T-cell (primary cell): Measurements from ENCODE around the gene PLXND1. TPM values are rescaled to one million over a fixed set of nuclear protein-coding genes. Genes with fewer than 3 reads are reported as not detected.
"Not testable (repeated sequence)": the region's sequence is repeated elsewhere in the genome, so short reads cannot be mapped to it uniquely, and the experiment has no call there.

Experiments used
- ATAC-seq, 4 experiments: fragments of 200-7000 bp in 3 of 4; fragments of 150-1000 bp in 1 of 4; cut with Tn5 transposase; replicated peaks in 1 of 4; 1 replicate in 3 of 4; 2 replicates in 1 of 4; pipeline ENCODE4 v1.10.0; 2021; ENCODE audit warnings: moderate library complexity in 3 of 4, mild to moderate bottlenecking in 2 of 4, moderate number of reproducible peaks in 1 of 4
- CTCF ChIA-PET, 2 donors: fragments of 300-600 bp; sonication (Branson Sonifier 250); formaldehyde crosslinking; loops; one replicate each; lab custom pipeline; 2022; ENCODE audit warnings: antibody characterized with exemption in 2 of 2; lab: Charles Lee
- POLR2A ChIA-PET, 2 donors: fragments of 300-600 bp; sonication (Branson Sonifier 250); formaldehyde crosslinking; loops; one replicate each; lab custom pipeline; 2022; ENCODE audit warnings: antibody characterized with exemption in 2 of 2; lab: Charles Lee
- DNase-seq, 35 experiments: peaks; one replicate each; pipeline versions ENCODE4 v3.0.0 to v3.0.0-alpha.2; 2013 to 2023
- H3K27ac ChIP-seq: one replicate; pipeline ENCODE4 v1.5.1; 2013; ENCODE audit warnings: low read length
- H3K27me3 ChIP-seq, 2 experiments: replicated peaks in 1 of 2; 1 replicate in 1 of 2; 2 replicates in 1 of 2; pipeline versions ENCODE4 v1.6.1 to v1.7.0; 2013; ENCODE audit warnings: low read length in 1 of 2, mixed read lengths in 1 of 2; ENCODE audit not compliant: control insufficient read depth in 2 of 2, insufficient read depth in 2 of 2; ENCODE audit errors: extremely low read depth in 1 of 2
- H3K36me3 ChIP-seq, 2 donors: 1 replicate in 1 of 2; 2 replicates in 1 of 2; pipeline versions ENCODE4 v1.6.1 to v1.7.0; 2013; ENCODE audit warnings: low read length in 1 of 2; ENCODE audit not compliant: control insufficient read depth in 2 of 2, insufficient read depth in 1 of 2; ENCODE audit errors: extremely low read depth in 1 of 2
- H3K4me1 ChIP-seq, 2 experiments: 1 replicate in 1 of 2; 2 replicates in 1 of 2; pipeline versions ENCODE4 v1.6.1 to v1.7.0; 2013; ENCODE audit warnings: low read length in 2 of 2, mixed read lengths in 1 of 2; ENCODE audit not compliant: insufficient read depth in 2 of 2, control insufficient read depth in 1 of 2; ENCODE audit errors: extremely low read depth in 1 of 2
- H3K4me3 ChIP-seq, 2 donors: 1 replicate in 1 of 2; 2 replicates in 1 of 2; pipeline versions ENCODE4 v1.5.1 to v1.7.0; 2013; ENCODE audit warnings: mild to moderate bottlenecking in 2 of 2, low read length in 1 of 2, moderate library complexity in 1 of 2; ENCODE audit not compliant: control insufficient read depth in 1 of 2; ENCODE audit errors: extremely low read depth in 1 of 2
- H3K9me3 ChIP-seq: 2 replicates; pipeline ENCODE4 v1.7.0; 2013
- H3K27ac Mint-ChIP-seq, 2 donors: one replicate each; pipeline ENCODE4 v1.8.0; 2020 to 2021; ENCODE audit warnings: mild to moderate bottlenecking in 2 of 2, mixed read lengths in 2 of 2
- H3K27me3 Mint-ChIP-seq, 2 donors: one replicate each; pipeline ENCODE4 v1.8.0; 2021 to 2022; ENCODE audit warnings: mixed read lengths in 2 of 2
- H3K36me3 Mint-ChIP-seq: one replicate; pipeline ENCODE4 v1.8.0; 2021; ENCODE audit warnings: mixed read lengths
- H3K4me1 Mint-ChIP-seq, 3 donors: one replicate each; pipeline ENCODE4 v1.8.0; 2020 to 2022; ENCODE audit warnings: mixed read lengths in 3 of 3, mild to moderate bottlenecking in 1 of 3
- H3K4me3 Mint-ChIP-seq, 3 donors: one replicate each; pipeline ENCODE4 v1.8.0; 2020 to 2022; ENCODE audit warnings: mild to moderate bottlenecking in 3 of 3, mixed read lengths in 3 of 3, moderate library complexity in 3 of 3
- H3K9me3 Mint-ChIP-seq, 3 donors: one replicate each; pipeline ENCODE4 v1.8.0; 2020 to 2022; ENCODE audit warnings: mixed read lengths in 3 of 3
- WGBS: methylation state at CpG from one replicate; pipeline ENCODE4 v1.1.5; 2013; ENCODE audit warnings: missing lambda C conversion rate; ENCODE audit not compliant: insufficient coverage; 5-methylcytosine and 5-hydroxymethylcytosine counted together
- total RNA-seq, 35 experiments: library from RNA in 6 of 35; stranded (reverse) in 6 of 35; fragments of 120-200 nt in 1 of 35; gene quantifications; one replicate each; pipeline versions ENCODE4 v1.2.1 to v1.2.4 and lab custom pipeline; 2013 to 2026

Gene PLXND1
- total RNA-seq, 5 donors from 2014 or later (not counting 1 experiment from before 2014, with no cell fraction given): 13.6 to 53.3 (median 44.9) TPM

DNA sequence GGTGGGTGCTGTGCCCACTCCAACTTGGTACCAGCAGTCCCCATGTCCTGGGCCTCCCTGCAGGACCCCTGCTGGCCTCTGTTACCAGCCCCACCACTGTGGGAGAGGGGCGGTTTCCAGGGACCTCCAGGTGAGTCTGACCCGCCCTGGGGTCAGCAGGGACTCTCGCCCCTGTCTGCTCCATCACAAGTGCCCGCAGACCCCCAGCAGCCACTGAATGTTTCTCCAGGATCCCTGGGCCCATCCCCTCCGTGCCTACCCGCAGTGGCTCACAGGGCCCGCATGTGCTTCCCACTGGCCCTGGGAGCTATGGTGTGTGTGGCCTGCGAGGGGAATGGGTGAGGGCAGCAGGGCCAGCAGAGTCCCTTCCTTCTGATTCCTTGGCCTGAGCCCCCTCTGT is 87.9 kb downstream of the PLXND1 start:
- CTCF ChIA-PET: no interaction called here
- no peaks in the 10 kb centered on the region for H3K36me3 ChIP-seq
- H3K9me3 ChIP-seq: no peaks in the 10 kb centered on the region
- POLR2A ChIA-PET: no interaction called here
- no peak overlapping the region for H3K27ac ChIP-seq
- Mint-ChIP-seq H3K36me3 (peaks cover 19% of the 10 kb centered on the region), H3K4me3 (no peak overlapping the region), H3K4me1 (no peaks in the 10 kb centered on the region), H3K9me3 (no peaks in the 10 kb centered on the region), H3K27ac (no peak overlapping the region), H3K27me3 (no peaks in the 10 kb centered on the region)
- no peaks in the 10 kb centered on the region for H3K4me1 ChIP-seq
- H3K4me3 ChIP-seq: no peak overlapping the region
- no peaks in the 10 kb centered on the region for H3K27me3 ChIP-seq
- DNase-seq (no peak), ATAC-seq (no peak)
- 94% methylated on average over 5 of the region's 8 CpGs for WGBS

GRCh38 chr3:129518038-129518561 is 88.4 kb downstream of the PLXND1 start:
- H3K27ac Mint-ChIP-seq: no peak overlapping the region

DNA sequence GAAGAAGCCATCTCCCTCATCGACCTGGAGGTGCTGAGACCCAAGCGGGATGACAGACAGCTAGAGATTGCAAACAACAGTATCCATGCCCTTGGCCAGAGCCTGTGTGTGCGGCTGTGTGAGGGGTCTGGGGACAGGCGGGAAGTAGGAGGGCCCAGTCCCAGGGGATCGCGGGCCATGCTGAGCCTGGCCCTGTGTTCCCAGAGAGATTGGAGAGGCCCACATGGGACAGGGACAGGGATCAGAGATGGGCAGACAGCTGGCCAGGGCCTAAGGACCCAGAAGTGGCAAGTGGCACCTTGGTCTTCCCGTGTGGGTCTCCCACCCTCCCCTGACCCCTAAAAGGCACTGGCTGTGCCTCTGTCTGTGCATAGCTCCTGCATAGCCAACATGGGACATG is 89.0 kb downstream of the PLXND1 start:
- Histone ChIP-seq H3K4me1 (no peaks in the 10 kb centered on the region), H3K9me3 (no peaks in the 10 kb centered on the region), H3K4me3 (no peak overlapping the region), H3K27me3 (no peaks in the 10 kb centered on the region), H3K36me3 (no peaks in the 10 kb centered on the region), H3K27ac (no peak overlapping the region)
- POLR2A ChIA-PET: no interaction called here
- Mint-ChIP-seq H3K36me3 (peaks cover 19% of the 10 kb centered on the region), H3K27me3 (no peaks in the 10 kb centered on the region), H3K27ac (no peak overlapping the region), H3K4me1 (no peaks in the 10 kb centered on the region), H3K9me3 (no peaks in the 10 kb centered on the region), H3K4me3 (no peak overlapping the region)
- DNase-seq (no peak), ATAC-seq (no peak)
- 95% methylated on average over 5 of the region's 7 CpGs for WGBS
- CTCF ChIA-PET: no interaction called here

More at GRCh38 chr3:129518038-129518561, 88.4 kb downstream of the PLXND1 start:
- 91% methylated on average over 7 of the region's 8 CpGs for WGBS
- POLR2A ChIA-PET: no interaction called here
- Mint-ChIP-seq H3K4me3 (no peak overlapping the region), H3K9me3 (no peaks in the 10 kb centered on the region), H3K4me1 (no peaks in the 10 kb centered on the region), H3K36me3 (peaks cover 19% of the 10 kb centered on the region), H3K27me3 (no peaks in the 10 kb centered on the region)
- ATAC-seq (no peak), DNase-seq (no peak)
- CTCF ChIA-PET: no interaction called here
- no peaks in the 10 kb centered on the region for H3K4me1 ChIP-seq
- H3K27me3 ChIP-seq: no peaks in the 10 kb centered on the region
- no peaks in the 10 kb centered on the region for H3K9me3 ChIP-seq
- no peak overlapping the region for H3K27ac ChIP-seq
- H3K36me3 ChIP-seq: no peaks in the 10 kb centered on the region
- H3K4me3 ChIP-seq: no peak overlapping the region

GRCh38 chr3:129515821-129516432 is 90.5 kb downstream of the PLXND1 start:
- POLR2A ChIA-PET, DNase-seq, H3K36me3 ChIP-seq, H3K4me3 Mint-ChIP-seq, H3K27ac Mint-ChIP-seq, H3K4me1 ChIP-seq, H3K27me3 ChIP-seq, CTCF ChIA-PET, H3K4me1 Mint-ChIP-seq, ATAC-seq, H3K27ac ChIP-seq, H3K9me3 ChIP-seq, H3K27me3 Mint-ChIP-seq, H3K9me3 Mint-ChIP-seq, H3K4me3 ChIP-seq: not testable (repeated sequence)
- WGBS: 91% methylated on average over 5 of the region's 7 CpGs
- H3K36me3 Mint-ChIP-seq: peaks cover 27% of the 10 kb centered on the region

- H3K27me3 ChIP-seq, CTCF ChIA-PET, H3K36me3 ChIP-seq, H3K9me3 Mint-ChIP-seq, H3K27ac Mint-ChIP-seq, H3K4me1 ChIP-seq, H3K9me3 ChIP-seq, H3K27ac ChIP-seq, POLR2A ChIA-PET, H3K4me3 ChIP-seq, DNase-seq, H3K27me3 Mint-ChIP-seq, ATAC-seq, H3K4me3 Mint-ChIP-seq, H3K4me1 Mint-ChIP-seq: not testable (repeated sequence)
- peaks cover 27% of the 10 kb centered on the region for H3K36me3 Mint-ChIP-seq
- WGBS: 100% methylated on average over 8 of the region's 25 CpGs
These were observed 91.2 kb downstream of the PLXND1 start for GRCh38 chr3:129515108-129515820.

- 87% methylated on average over 6 of the region's 6 CpGs for WGBS
- peaks cover 0 to 6% (median 4%) of the 10 kb centered on the region in 3 donors for H3K4me1 Mint-ChIP-seq
- no peaks in the 10 kb centered on the region for H3K27me3 Mint-ChIP-seq
- H3K27ac ChIP-seq: no peak overlapping the region
- H3K27me3 ChIP-seq: no peaks in the 10 kb centered on the region
- H3K36me3 Mint-ChIP-seq: peaks cover 29% of the 10 kb centered on the region
- no peaks in the 10 kb centered on the region for H3K9me3 Mint-ChIP-seq
- ATAC-seq (no peak), DNase-seq (no peak)
- POLR2A ChIA-PET: no interaction called here
- no peak overlapping the region for H3K4me3 ChIP-seq
- peaks cover 0 to 4% of the 10 kb centered on the region in 2 experiments for H3K4me1 ChIP-seq
- no peaks in the 10 kb centered on the region for H3K9me3 ChIP-seq
- no peak overlapping the region for H3K27ac Mint-ChIP-seq
- no peak overlapping the region for H3K4me3 Mint-ChIP-seq
- no peaks in the 10 kb centered on the region for H3K36me3 ChIP-seq
- CTCF ChIA-PET: interaction anchor here in 1 of 2 donors (0.5 kb wide), 1 partner anchor 57 kb away, joined by 7 read pairs; no protein-coding TSS in a partner anchor
These were observed 91.9 kb downstream of the PLXND1 start for GRCh38 chr3:129514563-129514962.
